GM12865 (cell line): Measurements from ENCODE around the gene RPS13.

Experiments
- DNase-seq: peaks from one replicate; pipeline ENCODE4 v3.0.0; 2010; ENCODE audit warnings: low read depth
- H3K4me3 ChIP-seq: 2 replicates; pipeline ENCODE4 v1.5.1; 2011; ENCODE audit warnings: mild to moderate bottlenecking, low read depth, low read length, control low read depth
- CTCF ChIP-seq: IDR thresholded peaks from 2 replicates; pipeline ENCODE4 v1.5.1; 2011; ENCODE audit warnings: low read length, control low read depth, low read depth, inconsistent platforms; ENCODE audit not compliant: insufficient read depth; ENCODE audit errors: missing control alignments

RPS13 gene

DNA sequence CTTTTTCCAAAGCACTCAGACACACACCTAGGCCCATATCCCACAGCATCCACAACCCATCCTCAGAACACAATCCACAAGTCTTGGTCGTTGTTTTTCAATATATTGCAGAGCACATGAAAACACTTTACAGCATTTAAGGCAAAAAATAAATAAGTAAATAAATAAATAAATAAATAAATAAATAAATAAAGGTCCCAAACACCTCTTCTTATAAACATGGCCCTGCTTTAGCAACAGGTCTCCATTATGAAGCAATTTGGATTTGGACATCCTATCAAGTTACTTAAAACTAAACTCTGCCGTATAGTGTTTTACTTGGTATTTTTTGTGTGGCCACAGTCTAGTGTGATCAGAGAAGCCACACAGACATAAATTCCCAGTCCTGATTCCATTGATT, 52.5 kb downstream of the RPS13 start:
- DNase-seq: no peak
- no peak for TF ChIP-seq CTCF

More for the DNA sequence above, 52.5 kb downstream of the RPS13 start:
- no peak overlapping the region for H3K4me3 ChIP-seq
